Endodermal cell (in vitro differentiated cells): Measurements from ENCODE around the gene PIM3. TPM values are rescaled to one million over a fixed set of nuclear protein-coding genes. Genes with fewer than 3 reads are reported as not detected.

ENCODE experiments used
- DNase-seq: peaks from one replicate; pipeline ENCODE4 v3.0.0-alpha.2; 2017
- H3K27ac ChIP-seq: 2 replicates; pipeline ENCODE4 v1.5.1; 2013; ENCODE audit warnings: mild to moderate bottlenecking, low read depth, low read length, moderate library complexity
- H3K27me3 ChIP-seq: 2 replicates; pipeline ENCODE4 v1.6.1; 2013; ENCODE audit warnings: mild to moderate bottlenecking, low read length, moderate library complexity; ENCODE audit not compliant: insufficient read depth, control insufficient read depth, poor library complexity, severe bottlenecking
- H3K36me3 ChIP-seq: 2 replicates; pipeline ENCODE4 v1.7.0; 2013; ENCODE audit warnings: mild to moderate bottlenecking, low read length, moderate library complexity; ENCODE audit not compliant: control insufficient read depth, insufficient read depth
- H3K4me1 ChIP-seq: one replicate; pipeline ENCODE4 v1.7.0; 2013; ENCODE audit warnings: low read length; ENCODE audit not compliant: control insufficient read depth, insufficient read depth
- H3K4me3 ChIP-seq: 2 replicates; pipeline ENCODE4 v1.5.1; 2013; ENCODE audit warnings: mild to moderate bottlenecking, low read length, moderate library complexity
- H3K9ac ChIP-seq: 2 replicates; pipeline ENCODE4 v1.6.1; 2013; ENCODE audit warnings: mild to moderate bottlenecking, low read length, moderate library complexity; ENCODE audit not compliant: poor library complexity, severe bottlenecking; ENCODE audit errors: extremely low read depth
- H3K9me3 ChIP-seq: 2 replicates; pipeline ENCODE4 v1.6.1; 2013; ENCODE audit warnings: mild to moderate bottlenecking, low read length, moderate library complexity; ENCODE audit not compliant: control insufficient read depth
- H3K27ac Mint-ChIP-seq: 2 replicates; pipeline ENCODE4 v1.8.0; 2020; ENCODE audit warnings: mixed read lengths
- H3K27me3 Mint-ChIP-seq: 2 replicates; pipeline ENCODE4 v1.8.0; 2021; ENCODE audit warnings: mild to moderate bottlenecking, mixed read lengths; ENCODE audit not compliant: insufficient read depth
- H3K36me3 Mint-ChIP-seq: 2 replicates; pipeline ENCODE4 v1.8.0; 2020; ENCODE audit warnings: low read depth, mixed read lengths
- H3K4me1 Mint-ChIP-seq: 2 replicates; pipeline ENCODE4 v1.8.0; 2020; ENCODE audit warnings: mixed read lengths
- H3K4me3 Mint-ChIP-seq: 2 replicates; pipeline ENCODE4 v1.8.0; 2020; ENCODE audit warnings: mild to moderate bottlenecking, moderate library complexity, mixed read lengths
- H3K9me3 Mint-ChIP-seq: 2 replicates; pipeline ENCODE4 v1.8.0; 2020; ENCODE audit warnings: mild to moderate bottlenecking, mixed read lengths
- CTCF ChIP-seq: fragments of 200-600 bp; sonication (generic); conservative IDR thresholded peaks from 2 replicates; pipeline ENCODE4 v1.5.0; 2021; ENCODE audit warnings: antibody characterized with exemption, mild to moderate bottlenecking
- WGBS, 2 experiments: methylation state at CpG; one replicate each; pipeline versions ENCODE4 v1.1.5 to v1.1.7; 2013; ENCODE audit warnings: missing lambda C conversion rate in 2 of 2, mixed read lengths in 1 of 2; ENCODE audit not compliant: insufficient coverage in 1 of 2, insufficient read length in 1 of 2; 5-methylcytosine and 5-hydroxymethylcytosine counted together
- total RNA-seq, 2 donors: library from RNA; stranded (reverse); fragmentation: NEBNext Ultra II Directional in 1 of 2; extraction: Animal tissue kit (Norgen Biotek cat#: 25700) in 1 of 2; gene quantifications; 2 replicates in 1 of 2; 3 replicates in 1 of 2; pipeline ENCODE4 v1.2.1, GENCODE V29; 2021

Gene PIM3
- total RNA-seq, 2 donors from 2014 or later, result 31.5 to 36.6 TPM

- H3K4me3 ChIP-seq, result no peak overlapping the region
- no peak for TF ChIP-seq CTCF
- H3K4me1 ChIP-seq, result no peaks in the 10 kb centered on the region
- no peaks in the 10 kb centered on the region for H3K9me3 ChIP-seq
- no peak overlapping the region for H3K27ac ChIP-seq
- Mint-ChIP-seq H3K36me3 (no peaks in the 10 kb centered on the region), H3K4me1 (no peaks in the 10 kb centered on the region), H3K9me3 (peaks cover 5% of the 10 kb centered on the region), H3K4me3 (no peak overlapping the region), H3K27ac (no peak overlapping the region), H3K27me3 (peaks cover 2% of the 10 kb centered on the region)
- WGBS, 2 experiments, result 93 to 95% methylated on average over 10 to 19 of the region's 19 CpGs
- DNase-seq, result no peak
- H3K9ac ChIP-seq, result no peak overlapping the region
- no peaks in the 10 kb centered on the region for H3K27me3 ChIP-seq
- no peaks in the 10 kb centered on the region for H3K36me3 ChIP-seq
These were observed 21.9 kb upstream of the PIM3 start for GRCh38 chr22:49938565-49939136.

DNA sequence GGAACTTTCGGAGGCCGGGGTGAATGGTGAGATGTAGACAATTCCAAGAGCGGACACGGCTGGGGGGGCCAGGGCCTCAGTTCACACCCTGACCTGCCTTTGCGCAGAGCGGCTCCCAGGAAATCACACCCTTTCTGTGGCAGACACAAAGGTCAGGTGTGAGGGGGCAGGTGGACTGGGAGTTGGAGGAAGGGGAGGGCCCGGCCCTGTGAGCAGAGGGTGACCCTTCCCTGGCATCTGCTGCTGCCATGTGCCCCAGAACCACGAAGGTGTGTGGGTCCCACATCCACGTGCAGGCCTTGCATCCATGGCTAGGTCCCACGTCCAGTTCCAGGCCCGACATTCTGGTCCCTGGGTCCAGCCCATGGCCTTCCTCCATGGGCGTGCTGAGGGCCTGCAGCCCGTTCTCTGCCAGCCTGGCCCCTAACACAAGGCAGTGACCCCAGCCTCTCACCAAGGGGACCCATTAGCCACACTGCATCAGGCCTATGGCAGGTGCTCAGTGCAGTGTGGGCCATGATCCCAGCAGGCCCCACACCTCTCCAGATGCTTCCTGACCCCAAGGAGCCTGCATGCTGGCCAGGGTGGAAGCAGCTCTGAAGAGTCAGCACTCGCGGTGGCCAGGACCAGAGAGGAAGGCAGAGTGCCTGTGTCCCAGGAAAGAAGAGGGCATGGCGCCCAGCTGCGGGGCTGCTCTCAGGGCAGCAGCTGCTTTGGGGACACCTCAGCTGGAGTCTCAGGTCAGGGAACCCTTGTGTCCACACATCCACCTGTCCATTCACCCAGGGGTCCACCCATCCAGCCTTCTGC, 18.9 kb upstream of the PIM3 start:
- Mint-ChIP-seq H3K27ac (no peak overlapping the region), H3K36me3 (no peaks in the 10 kb centered on the region), H3K9me3 (peaks cover 5% of the 10 kb centered on the region), H3K27me3 (peaks cover 2% of the 10 kb centered on the region), H3K4me3 (no peak overlapping the region), H3K4me1 (no peaks in the 10 kb centered on the region)
- DNase-seq, result no peak
- WGBS, 2 experiments, result 91 to 97% methylated on average over 9 to 17 of the region's 17 CpGs
- Histone ChIP-seq H3K4me1 (no peaks in the 10 kb centered on the region), H3K9me3 (no peaks in the 10 kb centered on the region), H3K4me3 (no peak overlapping the region), H3K27ac (no peak overlapping the region), H3K9ac (no peak overlapping the region), H3K27me3 (no peaks in the 10 kb centered on the region), H3K36me3 (no peaks in the 10 kb centered on the region)
- no peak for TF ChIP-seq CTCF

DNA sequence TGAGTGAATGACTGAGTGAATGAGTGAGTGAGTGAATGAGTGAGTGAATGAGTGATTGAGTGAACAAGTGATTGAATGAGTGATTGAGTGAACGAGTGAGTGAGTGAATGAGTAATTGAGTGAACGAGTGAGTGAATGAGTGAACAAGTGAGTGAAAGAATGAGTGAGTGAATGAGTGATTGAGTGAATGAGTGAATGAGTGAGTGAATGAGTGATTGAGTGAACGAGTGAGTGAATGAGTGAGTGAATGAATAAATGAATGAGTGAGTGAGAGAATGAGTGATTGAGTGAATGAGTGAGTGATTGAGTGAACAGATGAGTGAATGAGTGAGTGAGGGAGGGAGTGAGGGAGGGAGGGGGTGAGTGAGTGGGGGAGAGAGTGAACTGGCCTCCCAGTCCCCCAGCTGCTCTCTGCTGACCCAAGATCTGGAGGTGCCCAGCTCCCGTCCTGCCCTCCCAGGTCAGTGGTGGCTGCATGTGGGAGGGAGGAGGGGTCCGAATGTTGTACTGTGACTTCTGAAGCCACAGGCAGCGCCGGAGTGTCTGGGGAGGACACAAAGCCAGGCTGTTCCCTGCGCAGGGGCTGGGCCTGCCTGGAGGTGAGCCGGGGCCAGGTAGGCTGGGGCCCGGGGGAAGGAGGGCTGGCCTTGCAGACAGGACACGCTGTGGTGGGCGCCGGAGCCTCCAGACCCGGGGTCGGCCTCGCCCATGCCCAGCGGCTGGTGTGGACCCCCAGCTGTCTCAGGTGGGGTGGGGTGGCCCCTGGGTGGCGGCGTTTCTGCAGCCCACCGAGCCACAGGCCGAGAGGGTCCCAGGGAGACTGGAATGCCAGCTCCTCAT, 17.8 kb upstream of the PIM3 start:
- Mint-ChIP-seq H3K27me3 (peaks cover 2% of the 10 kb centered on the region), H3K4me3 (no peak overlapping the region), H3K4me1 (no peaks in the 10 kb centered on the region), H3K36me3 (no peaks in the 10 kb centered on the region), H3K9me3 (peaks cover 5% of the 10 kb centered on the region), H3K27ac (no peak overlapping the region)
- DNase-seq, result no peak
- no peak for TF ChIP-seq CTCF
- no peaks in the 10 kb centered on the region for H3K9me3 ChIP-seq
- no peak overlapping the region for H3K27ac ChIP-seq
- 90 to 91% methylated on average over 17 to 21 of the region's 21 CpGs for WGBS, 2 experiments
- H3K9ac ChIP-seq, result no peak overlapping the region
- H3K4me1 ChIP-seq, result no peaks in the 10 kb centered on the region
- H3K27me3 ChIP-seq, result no peaks in the 10 kb centered on the region
- no peaks in the 10 kb centered on the region for H3K36me3 ChIP-seq
- H3K4me3 ChIP-seq, result no peak overlapping the region
